ENCODE measurements around the gene TWF2.
A peak's percentile ranks its signal among the peaks of the same experiment; 100 is the strongest.

The TWF2 gene

DNA sequence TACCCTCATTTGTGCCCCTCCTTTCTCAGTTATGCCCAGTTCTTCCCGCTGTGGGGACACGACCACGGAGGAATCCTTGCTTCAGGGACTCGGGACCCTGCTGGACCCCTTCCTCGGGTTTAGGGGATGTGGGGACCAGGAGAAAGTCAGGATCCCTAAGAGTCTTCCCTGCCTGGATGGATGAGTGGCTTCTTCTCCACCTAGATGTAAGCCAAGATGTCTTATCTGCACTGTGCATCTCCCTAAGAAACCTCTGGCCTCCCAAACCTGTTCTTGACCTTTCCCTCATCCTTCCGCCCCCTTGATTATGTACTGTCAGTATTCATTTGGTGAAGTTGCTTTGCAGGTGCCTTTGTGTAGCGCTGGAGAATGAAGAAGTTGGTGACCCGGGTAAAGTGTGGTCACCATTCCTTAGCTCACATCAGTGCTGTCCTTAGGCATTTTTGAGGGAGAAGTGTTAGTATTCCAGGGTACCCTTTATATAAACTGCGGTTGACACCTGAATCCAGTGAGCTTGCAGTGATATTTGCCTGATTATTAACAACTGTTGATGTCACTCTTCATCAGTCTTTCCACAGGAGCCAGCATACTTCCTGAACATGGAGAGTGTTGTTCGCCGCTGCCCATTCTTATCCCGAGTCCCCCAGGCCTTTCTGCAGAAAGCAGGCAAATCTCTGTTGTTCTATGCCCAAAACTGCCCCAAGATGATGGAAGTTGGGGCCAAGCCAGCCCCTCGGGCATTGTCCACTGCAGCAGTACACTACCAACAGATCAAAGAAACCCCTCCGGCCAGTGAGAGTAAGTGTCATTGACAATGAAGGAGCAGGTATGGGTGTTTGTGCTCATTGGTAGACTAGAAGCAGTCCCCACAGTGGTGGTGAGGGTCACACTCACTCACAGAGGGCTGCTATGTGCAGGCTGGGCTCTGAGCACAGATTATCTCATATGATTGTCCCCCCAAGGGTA lies 40.0 kb downstream of the TWF2 start:
- no peak for DNase-seq

DNA sequence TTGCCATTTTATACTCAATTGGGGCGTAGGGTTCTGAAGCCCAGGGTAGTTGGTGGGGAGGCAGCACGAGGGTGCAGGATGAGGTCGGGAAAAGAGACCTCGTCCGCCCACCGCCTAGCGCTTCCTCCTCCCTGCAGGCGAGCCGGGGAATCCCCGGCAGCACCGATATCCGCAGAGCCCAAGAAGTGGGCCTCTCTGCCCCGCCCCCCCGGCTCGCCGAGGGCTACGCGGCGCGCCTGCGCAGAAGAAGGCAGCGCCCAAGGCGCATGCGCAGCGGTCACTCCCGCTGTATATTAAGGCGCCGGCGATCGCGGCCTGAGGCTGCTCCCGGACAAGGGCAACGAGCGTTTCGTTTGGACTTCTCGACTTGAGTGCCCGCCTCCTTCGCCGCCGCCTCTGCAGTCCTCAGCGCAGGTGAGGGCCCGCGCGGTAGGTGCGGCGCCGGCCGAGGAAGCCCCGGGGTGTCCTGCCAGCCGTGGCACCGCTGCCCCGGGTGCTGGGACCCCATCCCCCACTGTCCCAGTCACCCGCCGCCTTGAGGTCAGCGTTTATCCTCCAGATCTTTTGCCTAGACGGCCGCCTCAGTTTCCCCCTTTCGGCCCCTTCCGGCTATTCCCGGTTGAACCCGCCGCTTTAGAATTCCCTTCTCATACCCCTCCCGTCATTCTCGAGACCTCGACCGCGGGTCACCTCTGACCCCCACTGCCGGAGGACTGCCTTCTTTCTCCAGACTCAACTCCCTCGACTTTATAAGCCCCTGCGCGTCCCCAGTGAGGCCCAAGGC lies 40.9 kb downstream of the TWF2 start, which contains the start of gene ALAS1:
TSS of gene ALAS1 (plus strand) at position 319 of the 784 bp plus-strand sequence. CDS start 1,082 bp downstream, outside the sequence.
- DNase-seq = peak; percentile 29

DNA sequence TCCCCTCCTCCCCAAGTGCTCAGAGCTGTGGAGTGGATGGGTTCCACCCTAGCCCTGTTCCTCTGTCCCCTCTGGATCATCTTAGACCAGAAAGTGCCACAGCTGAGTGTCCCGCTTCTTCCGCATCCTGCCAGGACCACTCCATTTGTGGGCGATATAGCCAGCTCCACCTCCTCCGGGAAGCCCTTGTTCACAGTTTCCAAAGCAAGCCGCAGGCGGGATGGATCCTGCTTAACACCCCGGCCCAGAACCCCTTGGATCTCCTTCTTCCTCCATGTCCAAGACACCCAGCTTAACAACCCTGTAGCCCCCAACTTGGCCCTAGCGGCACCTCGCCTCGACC lies 41.5 kb downstream of the TWF2 start:
- DNase-seq = no peak

DNA sequence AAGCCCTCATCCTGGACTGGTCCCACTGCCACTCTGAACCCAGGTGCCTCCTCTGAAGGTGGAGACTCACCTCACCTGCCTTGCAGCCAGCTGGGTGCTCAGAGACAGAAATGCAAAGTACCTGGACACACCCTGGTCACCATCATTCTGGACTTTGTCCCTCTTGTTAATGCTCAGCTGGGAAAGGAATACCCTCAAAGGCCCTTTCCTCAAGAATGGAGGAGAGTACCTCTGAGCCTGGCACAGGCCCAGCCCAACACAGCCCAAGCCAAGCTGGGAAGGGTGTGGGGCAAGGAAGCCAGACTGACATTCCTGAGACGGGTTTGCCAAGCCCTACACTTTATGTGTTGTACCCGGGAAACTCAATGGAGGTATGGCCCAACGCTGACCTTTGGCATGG lies 42.0 kb downstream of the TWF2 start:
- no peak for DNase-seq

DNA sequence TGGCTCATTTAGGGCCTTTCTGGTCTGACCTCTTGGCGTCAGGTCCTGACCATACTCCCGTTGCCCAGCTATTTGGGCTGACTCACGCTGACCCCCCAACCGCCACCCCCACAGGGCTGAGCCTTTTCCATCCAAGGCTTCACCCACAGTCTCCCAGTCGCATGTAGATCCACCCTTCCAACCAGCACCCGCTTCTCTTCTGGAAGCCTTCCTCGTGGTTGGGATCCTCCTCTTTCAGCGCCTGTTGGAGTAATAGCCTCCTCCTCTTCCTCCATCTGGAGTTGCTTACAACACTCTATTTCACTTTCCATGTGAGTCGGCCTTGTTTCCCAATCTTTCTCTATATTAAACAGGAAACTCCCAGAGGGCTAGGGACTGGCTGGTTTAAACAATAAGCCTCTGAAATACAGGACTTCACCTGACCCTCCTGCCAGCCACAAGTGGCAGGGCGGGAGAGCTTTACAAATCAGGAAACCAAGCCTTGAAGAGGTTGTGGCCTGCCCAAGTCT lies 43.1 kb downstream of the TWF2 start:
- no peak for DNase-seq

DNA sequence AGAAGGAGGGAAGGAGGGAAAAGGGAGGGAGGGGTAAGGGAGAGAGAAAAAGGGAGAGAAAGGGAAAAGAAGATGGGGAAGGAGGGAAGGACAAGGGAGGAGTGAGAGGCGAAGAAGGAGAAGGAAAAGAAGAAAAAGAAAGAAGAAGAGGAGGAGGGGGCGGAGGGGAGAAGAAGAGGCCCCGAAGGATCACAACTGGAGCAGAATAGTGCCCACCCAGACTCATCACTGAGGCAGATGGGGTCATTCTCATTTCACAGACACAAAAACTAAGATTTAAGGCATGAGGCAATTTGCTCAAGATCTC lies 43.7 kb downstream of the TWF2 start:
- no peak for DNase-seq

DNA sequence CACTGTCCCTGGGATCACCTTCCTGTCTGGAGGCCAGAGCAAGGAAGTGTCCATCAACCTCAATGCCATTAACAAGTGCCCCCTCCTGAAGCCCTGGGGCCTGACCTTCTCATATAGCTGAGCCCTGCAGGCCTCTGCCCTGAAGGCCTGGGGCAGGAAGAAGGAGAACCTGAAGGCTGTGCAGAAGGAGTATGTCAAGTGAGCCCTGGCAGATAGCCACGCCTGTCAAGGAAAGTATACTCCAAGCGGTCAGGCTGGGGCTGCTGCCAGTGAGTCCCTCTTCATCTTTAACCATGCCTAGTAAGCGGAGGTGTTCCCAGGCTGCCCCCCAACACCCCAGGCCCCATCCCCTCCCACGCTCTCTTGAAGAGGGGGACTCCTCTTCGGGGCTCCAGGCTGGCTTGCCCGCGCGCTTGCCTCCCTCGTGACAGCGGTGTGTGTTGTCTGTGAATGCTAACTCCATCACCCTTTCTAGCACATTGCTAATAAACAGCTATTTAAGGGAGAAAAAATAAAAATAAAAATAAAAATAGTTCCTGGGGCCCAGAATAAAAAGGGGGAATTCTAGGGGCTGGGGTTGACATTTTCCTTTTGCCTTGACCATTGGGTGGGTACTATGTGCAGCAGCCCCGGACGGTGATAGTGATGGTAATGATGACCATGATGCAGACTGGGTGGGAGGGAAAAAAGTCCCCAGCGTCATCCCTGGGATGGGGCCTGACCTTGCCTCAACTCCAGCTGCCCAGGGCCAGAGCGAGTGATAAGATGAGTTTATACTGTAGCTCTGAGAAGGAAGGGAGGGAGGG lies 44.3 kb downstream of the TWF2 start:
- no peak for DNase-seq

DNA sequence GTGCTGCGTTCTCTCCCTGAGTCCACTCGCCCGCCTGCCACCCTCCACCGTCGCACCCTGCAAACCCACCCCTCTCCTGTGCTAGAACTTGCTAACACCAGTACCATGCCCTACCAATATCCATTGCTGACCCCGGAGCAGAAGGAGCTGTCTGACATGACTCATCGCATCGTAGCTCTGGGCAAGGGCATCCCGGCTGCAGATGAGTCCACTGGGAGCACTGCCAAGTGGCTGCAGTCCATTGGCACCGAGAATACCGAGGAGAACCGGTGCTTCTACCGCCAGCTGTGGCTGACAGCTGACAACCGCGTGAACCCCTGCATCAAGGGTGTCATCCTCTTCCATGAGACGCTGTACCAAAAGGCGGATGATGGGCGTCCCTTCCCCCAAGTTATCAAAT lies 45.9 kb downstream of the TWF2 start:
- no peak for DNase-seq

DNA sequence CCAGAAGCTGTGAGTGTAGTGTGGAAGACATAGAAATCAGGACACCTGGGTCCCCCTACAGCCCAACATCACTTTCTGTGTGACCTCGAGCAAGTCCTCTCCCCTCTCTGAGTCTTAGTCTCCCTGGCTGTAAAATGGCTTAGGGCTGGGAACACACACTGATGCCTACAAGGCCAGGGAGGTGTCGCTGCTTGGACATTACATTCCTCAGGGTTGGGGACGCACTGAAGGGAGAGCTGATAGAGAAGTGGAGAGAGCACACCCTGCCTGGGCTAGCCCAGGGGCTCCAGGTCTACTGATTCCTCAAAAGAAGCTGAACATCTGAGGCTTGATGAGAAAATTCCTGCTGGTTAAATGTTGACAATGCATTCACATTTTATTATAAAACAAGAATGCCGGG lies 47.3 kb downstream of the TWF2 start:
- DNase-seq = no peak

DNA sequence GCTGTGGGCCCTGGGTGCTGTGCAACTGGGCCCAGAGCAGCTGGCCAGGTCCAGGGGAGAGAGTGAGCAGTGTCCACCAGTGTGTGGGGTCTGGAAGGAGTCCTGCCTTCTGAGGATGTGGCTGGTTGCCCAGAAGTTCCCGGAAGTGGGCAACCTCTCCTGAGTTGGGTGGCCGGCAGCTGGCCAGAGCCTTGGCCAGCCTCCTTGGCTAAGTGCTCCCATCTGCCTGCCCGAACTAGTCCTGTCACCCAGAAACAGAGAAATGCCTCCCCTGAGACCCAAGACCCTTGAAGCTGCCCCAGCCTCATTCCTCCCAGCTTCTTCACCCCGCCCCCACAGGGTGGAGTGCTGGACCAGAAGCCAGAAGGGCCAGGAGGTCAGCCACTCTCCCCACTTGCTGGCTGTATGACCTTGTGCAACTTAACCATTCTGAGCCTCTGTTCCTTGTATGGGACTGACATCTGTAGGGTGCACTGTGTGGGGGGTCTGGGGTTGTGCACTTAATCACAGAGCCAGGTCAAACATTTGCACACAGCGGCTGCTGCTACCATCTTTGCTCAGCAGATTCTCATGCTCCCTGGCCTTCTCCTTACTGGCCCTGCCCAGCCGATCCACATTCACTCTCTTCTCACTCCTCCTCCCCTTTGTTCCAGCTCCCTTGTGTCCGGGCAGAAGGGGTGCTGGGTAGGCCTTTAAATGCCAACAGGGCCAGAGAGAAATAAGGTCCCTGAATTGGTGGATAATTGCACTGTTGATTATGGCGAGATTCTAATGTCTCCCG lies 48.5 kb downstream of the TWF2 start:
- no peak for DNase-seq

DNA sequence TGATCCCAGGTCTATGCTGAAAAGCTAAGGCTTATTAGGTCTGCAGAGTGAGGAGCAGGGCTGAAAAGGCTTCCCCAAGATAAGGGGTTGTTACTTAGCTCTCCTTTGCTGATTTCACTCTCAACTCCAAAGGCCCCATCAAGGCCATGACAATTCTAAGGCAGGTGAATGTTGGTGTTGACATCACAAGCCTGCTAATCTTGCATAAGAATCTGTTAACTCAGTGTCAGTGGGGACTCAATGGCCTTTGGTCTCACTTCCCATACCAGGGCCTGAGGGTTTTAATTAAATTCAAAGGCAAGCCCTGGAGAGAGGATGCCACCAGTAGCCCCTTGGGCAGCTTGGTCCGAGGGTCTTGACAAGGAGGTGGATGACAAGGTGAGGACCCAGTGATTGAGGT lies 50.4 kb downstream of the TWF2 start:
- no peak for DNase-seq

DNA sequence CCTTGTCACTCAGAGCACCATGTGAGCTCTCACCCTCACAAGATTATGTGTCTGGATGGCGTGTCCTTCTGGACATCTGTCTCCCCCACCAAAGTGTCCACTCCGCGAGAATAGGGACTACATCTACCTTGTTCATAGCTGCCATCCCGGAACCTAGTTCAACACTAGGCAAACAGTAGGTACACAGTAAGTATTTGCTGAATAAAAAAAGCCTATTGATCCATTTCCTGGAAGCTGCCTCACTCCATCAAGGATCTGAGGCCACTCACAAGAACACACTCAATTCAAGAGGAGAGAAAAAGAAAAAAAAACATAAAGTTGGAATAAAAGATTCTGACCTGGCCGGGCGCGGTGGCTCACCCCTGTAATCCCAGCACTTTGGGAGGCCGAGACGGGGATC lies 52.2 kb downstream of the TWF2 start:
- no peak for DNase-seq

DNA sequence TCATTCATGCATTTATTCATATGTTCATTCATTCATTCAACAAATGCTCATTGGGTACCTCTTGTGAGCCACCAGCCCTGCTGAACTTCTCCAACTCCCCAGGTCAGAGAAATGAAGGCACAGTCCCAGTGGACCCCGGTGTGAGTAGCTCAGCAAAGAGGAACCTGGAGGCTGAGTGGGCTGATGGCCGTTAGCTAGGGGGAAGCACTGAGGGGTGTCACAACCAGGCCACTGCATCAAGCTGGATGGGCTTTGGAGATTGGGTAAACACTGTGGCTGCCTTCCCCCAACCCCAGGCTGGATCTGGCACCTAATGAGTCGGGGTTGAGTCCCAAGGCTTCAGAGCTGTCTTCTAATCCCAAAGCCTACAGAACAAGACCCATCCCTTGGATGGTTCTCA lies 53.1 kb downstream of the TWF2 start:
- DNase-seq = no peak

DNA sequence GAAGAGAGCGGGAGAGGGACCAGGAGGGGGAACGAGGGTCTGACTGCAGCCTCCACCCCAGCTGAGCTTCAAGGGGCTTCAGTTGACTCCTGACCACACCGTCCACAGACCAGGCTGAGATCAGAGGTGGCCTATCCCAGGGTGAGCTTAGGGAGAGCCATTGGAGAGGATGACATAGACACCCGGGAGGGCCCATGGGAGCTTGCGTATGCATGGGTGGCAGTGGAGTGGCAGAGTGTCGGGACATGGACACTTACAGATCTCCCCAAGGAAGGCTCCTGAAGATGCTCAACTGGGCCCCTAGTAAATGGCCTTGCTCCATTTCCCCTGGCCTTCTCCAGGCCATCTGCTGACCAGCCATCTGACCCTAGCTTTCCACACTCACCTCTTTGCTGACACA lies 53.6 kb downstream of the TWF2 start:
- no peak for DNase-seq

DNA sequence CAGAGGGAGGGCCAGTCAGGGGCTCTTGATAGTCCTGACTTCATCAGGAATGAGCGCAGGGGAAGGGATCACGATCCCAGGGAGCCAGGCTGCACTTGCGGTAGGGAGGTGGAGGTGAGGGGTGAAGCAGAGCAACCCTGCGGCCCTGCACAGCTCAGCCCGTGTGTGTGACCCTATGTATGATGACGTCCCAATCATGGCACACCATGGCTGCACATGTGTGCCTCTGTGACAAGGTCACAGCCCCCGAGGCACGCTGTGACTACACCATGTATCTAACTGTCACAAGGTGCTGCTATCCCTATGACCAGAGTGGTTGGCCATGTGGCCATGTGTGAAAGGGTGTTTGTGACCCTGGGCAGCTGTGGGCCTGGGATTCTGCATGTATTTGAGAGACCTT lies 54.3 kb downstream of the TWF2 start:
- no peak for DNase-seq

DNA sequence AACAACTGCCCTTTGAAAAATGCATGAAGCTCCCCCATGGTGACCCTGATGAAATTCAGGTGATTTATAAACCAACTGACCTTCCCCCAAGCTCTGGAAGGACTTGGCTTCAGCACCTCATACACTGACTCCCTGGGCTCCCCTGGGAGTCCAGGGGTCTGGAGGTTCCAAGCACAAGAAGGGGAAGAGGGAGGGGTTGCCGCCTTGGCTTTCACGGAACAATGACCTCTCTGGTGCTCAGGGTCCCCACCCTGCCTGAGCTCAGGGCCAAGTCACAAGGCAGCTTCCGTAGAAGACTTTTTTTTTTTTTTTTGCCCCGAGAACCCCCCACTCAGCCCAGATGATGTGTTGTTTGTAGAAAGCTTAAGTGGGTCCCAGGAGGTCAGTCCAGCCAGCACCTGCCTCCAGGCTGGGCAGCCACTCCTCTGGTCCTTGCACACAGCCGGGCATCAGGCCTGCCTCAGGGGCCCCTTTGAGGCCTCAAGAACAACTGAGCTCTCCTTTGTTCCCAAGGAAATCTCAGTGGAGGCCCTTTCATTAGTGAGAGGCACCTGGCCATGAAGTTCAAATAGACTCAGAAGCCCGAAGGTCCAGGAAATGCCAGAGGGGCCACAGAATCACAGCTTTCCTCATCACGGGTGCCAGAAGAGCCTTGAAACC lies 55.0 kb downstream of the TWF2 start:
- DNase-seq = no peak

DNA sequence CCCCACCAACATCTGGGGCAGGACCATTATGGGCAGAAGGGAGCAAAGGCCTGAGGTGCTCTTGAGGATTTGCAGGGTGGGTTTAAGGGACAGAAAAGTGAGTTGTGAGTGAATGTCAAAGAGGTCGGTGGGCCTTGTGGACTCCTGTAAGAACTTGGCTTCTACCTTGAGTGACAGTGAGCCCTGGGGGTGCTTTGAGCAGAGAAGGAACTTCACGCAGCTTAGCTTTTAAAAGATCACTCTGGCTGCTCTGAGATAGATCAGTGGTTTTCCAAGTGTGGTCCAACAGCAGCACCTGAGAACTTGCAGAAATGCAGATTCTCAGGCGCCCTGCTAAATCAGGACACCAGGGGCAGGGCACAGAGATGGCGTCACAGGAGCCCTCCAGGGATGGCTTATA lies 56.3 kb downstream of the TWF2 start:
- no peak for DNase-seq

DNA sequence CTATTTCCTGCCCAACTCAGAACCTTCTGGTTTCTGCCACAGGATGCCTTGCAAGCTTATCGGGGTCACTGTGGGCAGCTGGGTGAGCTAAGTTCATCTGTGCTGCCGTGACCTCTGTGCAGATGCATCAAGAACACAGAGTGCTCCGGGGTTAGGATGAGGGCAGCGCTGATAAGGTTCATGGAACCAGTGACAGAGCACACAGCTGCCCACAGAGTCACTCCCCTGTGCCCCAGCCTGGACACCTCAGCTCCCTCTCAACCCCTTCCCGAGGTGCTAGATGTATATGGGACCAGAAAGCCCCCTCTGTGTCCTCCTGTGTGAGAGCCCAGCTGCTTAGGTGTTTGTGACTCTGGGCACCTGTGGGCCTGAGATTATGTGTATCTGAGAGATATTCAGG lies 56.8 kb downstream of the TWF2 start:
- no peak for DNase-seq

DNA sequence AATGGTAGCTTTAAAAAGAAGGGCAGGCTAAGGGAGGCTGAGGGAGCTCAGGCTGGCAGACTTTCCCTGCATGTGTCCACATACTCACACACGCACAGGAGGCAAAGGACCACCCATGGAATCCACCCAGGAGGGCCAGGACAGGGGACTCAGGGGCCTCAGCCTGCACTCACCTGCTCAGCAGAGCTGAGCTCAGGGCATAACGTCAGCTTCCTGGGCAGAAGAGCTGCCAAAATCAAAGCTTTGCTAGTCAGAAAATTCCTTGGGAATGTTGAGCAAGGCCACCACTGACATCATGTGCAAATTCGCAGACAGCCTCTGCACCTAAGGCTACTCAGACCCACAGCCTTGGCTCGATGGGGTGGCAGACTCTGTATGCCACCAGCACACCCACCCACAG lies 57.4 kb downstream of the TWF2 start:
- DNase-seq = no peak
